ENCODE measurements around the gene ARHGAP28.
"Not testable (repeated sequence)": the region's sequence is repeated elsewhere in the genome, so short reads cannot be mapped to it uniquely, and the experiment has no call there.

The ARHGAP28 gene

GRCh38 chr18:6934859-6935258 is 205.3 kb downstream of the ARHGAP28 start:
- TF ChIP-seq, protein P1, sequence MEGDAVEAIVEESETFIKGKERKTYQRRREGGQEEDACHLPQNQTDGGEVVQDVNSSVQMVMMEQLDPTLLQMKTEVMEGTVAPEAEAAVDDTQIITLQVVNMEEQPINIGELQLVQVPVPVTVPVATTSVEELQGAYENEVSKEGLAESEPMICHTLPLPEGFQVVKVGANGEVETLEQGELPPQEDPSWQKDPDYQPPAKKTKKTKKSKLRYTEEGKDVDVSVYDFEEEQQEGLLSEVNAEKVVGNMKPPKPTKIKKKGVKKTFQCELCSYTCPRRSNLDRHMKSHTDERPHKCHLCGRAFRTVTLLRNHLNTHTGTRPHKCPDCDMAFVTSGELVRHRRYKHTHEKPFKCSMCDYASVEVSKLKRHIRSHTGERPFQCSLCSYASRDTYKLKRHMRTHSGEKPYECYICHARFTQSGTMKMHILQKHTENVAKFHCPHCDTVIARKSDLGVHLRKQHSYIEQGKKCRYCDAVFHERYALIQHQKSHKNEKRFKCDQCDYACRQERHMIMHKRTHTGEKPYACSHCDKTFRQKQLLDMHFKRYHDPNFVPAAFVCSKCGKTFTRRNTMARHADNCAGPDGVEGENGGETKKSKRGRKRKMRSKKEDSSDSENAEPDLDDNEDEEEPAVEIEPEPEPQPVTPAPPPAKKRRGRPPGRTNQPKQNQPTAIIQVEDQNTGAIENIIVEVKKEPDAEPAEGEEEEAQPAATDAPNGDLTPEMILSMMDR (IDR thresholded peaks at IDR 0.05; ENCODE audit: insufficient read depth, low read length, missing control alignments): no peak
- ChIA-PET POLR2A (no interaction called here), CTCF (interaction anchor here (1.2 kb wide), 1 partner anchor 14 kb away, joined by 7 read pairs; no protein-coding TSS in a partner anchor)

GRCh38 chr18:6938003-6938402 is 208.5 kb downstream of the ARHGAP28 start:
- CTCF ChIA-PET: no interaction called here
- no peak overlapping the region for H3K4me3 ChIP-seq (ENCODE audit: low read depth, low read length)
- TF ChIP-seq, protein P1 (IDR thresholded peaks at IDR 0.05; ENCODE audit: insufficient read depth, low read length, missing control alignments): no peak
- POLR2A ChIA-PET: no interaction called here
- DNase-seq (ENCODE audit: low read depth, low spot score): no peak

More at GRCh38 chr18:6934859-6935258, 205.3 kb downstream of the ARHGAP28 start:
- no peak for DNase-seq (ENCODE audit: low read depth, low spot score)
- H3K4me3 ChIP-seq (ENCODE audit: low read depth, low read length): no peak overlapping the region

GRCh38 chr18:6938403-6938802 is 208.9 kb downstream of the ARHGAP28 start:
- POLR2A ChIA-PET; DNase-seq (ENCODE audit: low read depth, low spot score); H3K4me3 ChIP-seq (ENCODE audit: low read depth, low read length); CTCF ChIA-PET: not testable (repeated sequence)

- H3K4me3 ChIP-seq (ENCODE audit: low read depth, low read length): no peak overlapping the region
- no peak for DNase-seq (ENCODE audit: low read depth, low spot score)
- CTCF ChIA-PET: interaction anchor here (1.8 kb wide), 1 partner anchor 237 kb away, joined by 5 read pairs; no protein-coding TSS in a partner anchor
- TF ChIP-seq, protein P1 (IDR thresholded peaks at IDR 0.05; ENCODE audit: insufficient read depth, low read length, missing control alignments): no peak
- POLR2A ChIA-PET: no interaction called here
Observed at GRCh38 chr18:6939972-6940371, 210.5 kb downstream of the ARHGAP28 start.

GRCh38 chr18:6940451-6940850 is 210.9 kb downstream of the ARHGAP28 start:
- no peak overlapping the region for H3K4me3 ChIP-seq (ENCODE audit: low read depth, low read length)
- CTCF ChIA-PET: interaction anchor here (1.8 kb wide), 2 partner anchors 21 to 237 kb away, joined by 5 to 9 read pairs; no protein-coding TSS in a partner anchor
- TF ChIP-seq, protein P1 (IDR thresholded peaks at IDR 0.05; ENCODE audit: insufficient read depth, low read length, missing control alignments): no peak
- no peak for DNase-seq (ENCODE audit: low read depth, low spot score)
- POLR2A ChIA-PET: no interaction called here

GRCh38 chr18:6941996-6942395 is 212.5 kb downstream of the ARHGAP28 start:
- no peak for DNase-seq (ENCODE audit: low read depth, low spot score)
- TF ChIP-seq, protein P1 (IDR thresholded peaks at IDR 0.05; ENCODE audit: insufficient read depth, low read length, missing control alignments): no peak
- ChIA-PET POLR2A (no interaction called here), CTCF (interaction anchor here (1.1 to 1.8 kb wide), 2 partner anchors 17 to 22 kb away, joined by 3 to 9 read pairs; no protein-coding TSS in a partner anchor)
- no peak overlapping the region for H3K4me3 ChIP-seq (ENCODE audit: low read depth, low read length)

DNA sequence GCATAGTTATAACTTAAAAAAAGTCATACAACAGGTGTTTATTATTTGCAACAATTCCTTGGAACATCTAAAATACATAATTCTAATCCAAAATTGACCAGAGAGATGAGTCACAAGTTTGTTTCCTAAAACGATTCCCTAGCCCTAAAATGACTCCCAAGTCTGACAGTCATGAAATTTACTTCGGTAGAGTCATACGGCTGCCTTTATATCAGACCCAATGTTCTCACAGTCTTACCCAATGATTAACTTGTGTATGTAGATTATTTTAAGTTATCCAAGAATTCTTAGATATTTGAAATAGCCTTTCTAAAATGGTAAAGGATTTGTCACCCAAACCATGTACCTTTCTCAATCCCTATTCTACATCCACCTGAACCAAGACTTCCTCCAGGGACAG is 213.2 kb downstream of the ARHGAP28 start:
- TF ChIP-seq, protein P1 (IDR thresholded peaks at IDR 0.05; ENCODE audit: insufficient read depth, low read length, missing control alignments): no peak

More for the DNA sequence above, 213.2 kb downstream of the ARHGAP28 start:
- ChIA-PET POLR2A (no interaction called here), CTCF (no interaction called here)
- no peak overlapping the region for H3K4me3 ChIP-seq (ENCODE audit: low read depth, low read length)
- DNase-seq (ENCODE audit: low read depth, low spot score): no peak
